ENCODE results near the gene AHCYL2.
A peak's percentile ranks its signal among the peaks of the same experiment; 100 is the strongest.
"Not testable (repeated sequence)": the region's sequence is repeated elsewhere in the genome, so short reads cannot be mapped to it uniquely, and the experiment has no call there.

AHCYL2 gene

GRCh38 chr7:129218514-129219062 lies 6.2 kb upstream of the AHCYL2 start:
- DNase-seq (ENCODE audit: low read depth), result peak; percentile 84
- TF ChIP-seq CTCF (IDR thresholded peaks at IDR 0.05; ENCODE audit: insufficient read depth, low read depth, low read length, missing control alignments), result peak; percentile 86
- H3K4me3 ChIP-seq (ENCODE audit: low read depth, low read length), result no peak overlapping the region

GRCh38 chr7:129219166-129219565 lies 5.7 kb upstream of the AHCYL2 start:
- H3K4me3 ChIP-seq (ENCODE audit: low read depth, low read length); DNase-seq (ENCODE audit: low read depth): not testable (repeated sequence)

GRCh38 chr7:129222064-129222463 lies 2.8 kb upstream of the AHCYL2 start:
- peak; percentile 46 for DNase-seq (ENCODE audit: low read depth)
- TF ChIP-seq CTCF (IDR thresholded peaks at IDR 0.05; ENCODE audit: insufficient read depth, low read depth, low read length, missing control alignments), result no peak
- H3K4me3 ChIP-seq (ENCODE audit: low read depth, low read length), result no peak overlapping the region

GRCh38 chr7:129225206-129225930 lies 538 bp downstream of the AHCYL2 start:
- peak; percentile 65 for DNase-seq (ENCODE audit: low read depth)
- TF ChIP-seq CTCF (IDR thresholded peaks at IDR 0.05; ENCODE audit: insufficient read depth, low read depth, low read length, missing control alignments), result no peak

GRCh38 chr7:129225931-129226572 lies 1.2 kb downstream of the AHCYL2 start:
- DNase-seq (ENCODE audit: low read depth), result no peak
- no peak for TF ChIP-seq CTCF (IDR thresholded peaks at IDR 0.05; ENCODE audit: insufficient read depth, low read depth, low read length, missing control alignments)
- H3K4me3 ChIP-seq (ENCODE audit: low read depth, low read length), result peak overlapping the region; percentile 87

More at GRCh38 chr7:129225206-129225930, 538 bp downstream of the AHCYL2 start:
- H3K4me3 ChIP-seq (ENCODE audit: low read depth, low read length), result peak overlapping the region; percentile 87

- no peak overlapping the region for H3K4me3 ChIP-seq (ENCODE audit: low read depth, low read length)
- TF ChIP-seq CTCF (IDR thresholded peaks at IDR 0.05; ENCODE audit: insufficient read depth, low read depth, low read length, missing control alignments), result no peak
- DNase-seq (ENCODE audit: low read depth), result no peak
These were observed 3.1 kb downstream of the AHCYL2 start for GRCh38 chr7:129227646-129228578.

- no peak overlapping the region for H3K4me3 ChIP-seq (ENCODE audit: low read depth, low read length)
- no peak for TF ChIP-seq CTCF (IDR thresholded peaks at IDR 0.05; ENCODE audit: insufficient read depth, low read depth, low read length, missing control alignments)
- no peak for DNase-seq (ENCODE audit: low read depth)
These were observed 3.8 kb downstream of the AHCYL2 start for GRCh38 chr7:129228633-129229032.

Data from GM12865 (cell line).